ENCODE data around the gene NOSTRIN. TPM values are rescaled to one million over a fixed set of nuclear protein-coding genes. Genes with fewer than 3 reads are reported as not detected.

Gene NOSTRIN
- total and polyA plus RNA-seq, 4 donors: 4.1 to 16.7 (median 8.5) TPM

DNA sequence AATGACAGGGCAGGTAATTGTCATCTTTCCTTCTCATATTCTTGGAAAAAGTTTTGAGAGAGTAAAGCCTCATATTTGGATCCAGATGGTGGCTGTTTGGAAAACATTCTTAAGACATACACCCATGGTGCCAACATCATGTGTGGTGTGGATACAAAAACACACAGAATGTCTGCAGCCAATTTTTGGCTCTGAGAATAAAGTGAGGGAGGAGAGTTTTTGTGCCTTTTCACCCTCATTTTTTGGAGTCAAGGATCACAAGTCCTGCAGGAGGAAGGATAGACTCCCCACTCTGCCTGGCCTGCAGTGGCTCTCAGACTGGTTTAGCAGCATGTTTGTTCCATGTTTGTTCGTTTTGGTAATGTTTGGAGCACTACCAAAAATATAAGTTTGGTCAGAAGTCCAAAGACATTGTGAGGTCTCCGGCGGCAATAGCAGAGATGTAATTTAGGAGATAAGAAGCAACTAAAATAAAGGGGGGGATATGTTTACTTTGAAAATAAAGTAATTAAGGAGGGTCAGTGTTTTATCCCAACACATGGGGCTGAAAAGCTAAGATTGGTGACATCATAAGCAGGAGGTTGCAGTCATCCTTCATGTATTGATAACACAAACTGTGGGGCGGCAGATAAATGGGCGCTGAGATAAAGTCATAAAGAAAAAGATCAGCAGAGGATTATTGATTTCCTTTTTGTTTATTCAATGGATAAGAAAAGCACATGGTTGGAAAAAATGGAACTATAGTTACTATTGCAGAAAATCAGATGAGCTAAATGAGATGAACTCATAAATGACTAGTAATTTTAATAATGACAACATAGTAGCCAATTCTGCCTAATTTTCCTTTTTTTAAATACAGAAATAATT, 655 bp downstream of the NOSTRIN start:
- H3K4me3 ChIP-seq (ENCODE audit: low read depth in 1 of 3, low read length in 3 of 3): peak overlapping the region in 2 of 3 donors; percentile 27 to 29
- H3K4me1 ChIP-seq (ENCODE audit: control insufficient read depth in 4 of 4, insufficient read depth in 4 of 4, low read length in 3 of 4): no peaks in the 10 kb centered on the region
- H3K9ac ChIP-seq (ENCODE audit: low read depth in 1 of 2, low read length in 2 of 2): peak overlapping the region in 1 of 2 donors; percentile 5
- H3K9me3 ChIP-seq (ENCODE audit: control insufficient read depth in 4 of 4, low read length in 3 of 4): no peaks in the 10 kb centered on the region
- H3K36me3 ChIP-seq (ENCODE audit: control insufficient read depth in 4 of 4, insufficient read depth in 3 of 4, low read depth in 1 of 4, low read length in 3 of 4): no peaks in the 10 kb centered on the region
- TF ChIP-seq RAD21 (IDR thresholded peaks at IDR 0.05): no peak
- TF ChIP-seq, protein P1, sequence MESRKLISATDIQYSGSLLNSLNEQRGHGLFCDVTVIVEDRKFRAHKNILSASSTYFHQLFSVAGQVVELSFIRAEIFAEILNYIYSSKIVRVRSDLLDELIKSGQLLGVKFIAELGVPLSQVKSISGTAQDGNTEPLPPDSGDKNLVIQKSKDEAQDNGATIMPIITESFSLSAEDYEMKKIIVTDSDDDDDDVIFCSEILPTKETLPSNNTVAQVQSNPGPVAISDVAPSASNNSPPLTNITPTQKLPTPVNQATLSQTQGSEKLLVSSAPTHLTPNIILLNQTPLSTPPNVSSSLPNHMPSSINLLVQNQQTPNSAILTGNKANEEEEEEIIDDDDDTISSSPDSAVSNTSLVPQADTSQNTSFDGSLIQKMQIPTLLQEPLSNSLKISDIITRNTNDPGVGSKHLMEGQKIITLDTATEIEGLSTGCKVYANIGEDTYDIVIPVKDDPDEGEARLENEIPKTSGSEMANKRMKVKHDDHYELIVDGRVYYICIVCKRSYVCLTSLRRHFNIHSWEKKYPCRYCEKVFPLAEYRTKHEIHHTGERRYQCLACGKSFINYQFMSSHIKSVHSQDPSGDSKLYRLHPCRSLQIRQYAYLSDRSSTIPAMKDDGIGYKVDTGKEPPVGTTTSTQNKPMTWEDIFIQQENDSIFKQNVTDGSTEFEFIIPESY (IDR thresholded peaks at IDR 0.05): no peak
- no peak for TF ChIP-seq EGR1 (IDR thresholded peaks at IDR 0.05; ENCODE audit: low read depth in 2 of 2)
- TF ChIP-seq, protein P2, sequence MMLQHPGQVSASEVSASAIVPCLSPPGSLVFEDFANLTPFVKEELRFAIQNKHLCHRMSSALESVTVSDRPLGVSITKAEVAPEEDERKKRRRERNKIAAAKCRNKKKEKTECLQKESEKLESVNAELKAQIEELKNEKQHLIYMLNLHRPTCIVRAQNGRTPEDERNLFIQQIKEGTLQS (IDR thresholded peaks at IDR 0.05): no peak
- TF ChIP-seq FOXA1 (IDR thresholded peaks at IDR 0.05): no peak
- TF ChIP-seq SP1 (IDR thresholded peaks at IDR 0.05): no peak
- no peak for TF ChIP-seq NR2F2 (IDR thresholded peaks at IDR 0.05)
- no peak for TF ChIP-seq HNF4G (IDR thresholded peaks at IDR 0.05)
- no peak for TF ChIP-seq TAF1 (conservative IDR thresholded peaks at IDR 0.05)
- H3K27ac ChIP-seq (ENCODE audit: low read depth in 1 of 2, low read length in 2 of 2): peak overlapping the region; percentile 30 to 40
- DNase-seq (ENCODE audit: low spot score): no peak
- H3K27me3 ChIP-seq (ENCODE audit: control insufficient read depth in 4 of 4, insufficient read depth in 4 of 4, low read length in 3 of 4): no peaks in the 10 kb centered on the region
- WGBS: 55% methylated on average over 5 of the region's 5 CpGs

DNA sequence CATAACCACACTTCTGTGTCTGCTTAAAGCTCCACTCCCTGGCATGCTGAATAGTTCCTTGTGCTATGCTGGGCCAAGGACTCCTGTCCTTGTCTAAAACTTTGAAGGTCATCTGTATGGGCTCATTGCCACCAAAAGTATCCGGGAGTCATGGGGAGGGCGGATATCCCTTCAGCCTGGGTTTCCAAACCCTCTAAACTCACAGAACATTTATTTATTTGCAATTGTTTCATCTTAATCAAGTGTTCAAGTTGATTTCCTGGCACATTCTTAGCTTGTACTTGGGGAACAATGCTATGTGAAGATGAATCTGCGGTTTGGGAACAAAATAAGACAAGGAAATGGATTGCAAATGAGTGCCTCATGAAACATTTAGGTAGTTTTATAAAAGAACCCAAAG, 1.8 kb downstream of the NOSTRIN start:
- TF ChIP-seq EGR1 (IDR thresholded peaks at IDR 0.05; ENCODE audit: low read depth in 2 of 2) (no peak), RXRA (IDR thresholded peaks at IDR 0.05) (no peak), HNF4G (IDR thresholded peaks at IDR 0.05) (no peak), GABPA (IDR thresholded peaks at IDR 0.05 in 1 of 2, conservative IDR thresholded peaks at IDR 0.05 in 1 of 2) (no peak), RAD21 (IDR thresholded peaks at IDR 0.05) (peak in 1 of 2 donors; percentile 26), SP1 (IDR thresholded peaks at IDR 0.05) (peak; percentile 44), NR2F2 (IDR thresholded peaks at IDR 0.05) (peak; percentile 88), TAF1 (conservative IDR thresholded peaks at IDR 0.05) (no peak)
- no peak for DNase-seq (ENCODE audit: low spot score)
- WGBS: 81% methylated on average over 3 of the region's 3 CpGs
- Histone ChIP-seq H3K9me3 (ENCODE audit: control insufficient read depth in 4 of 4, low read length in 3 of 4) (no peaks in the 10 kb centered on the region), H3K4me3 (ENCODE audit: low read depth in 1 of 3, low read length in 3 of 3) (no peak overlapping the region), H3K27ac (ENCODE audit: low read depth in 1 of 2, low read length in 2 of 2) (no peak overlapping the region), H3K9ac (ENCODE audit: low read depth in 1 of 2, low read length in 2 of 2) (no peak overlapping the region), H3K36me3 (ENCODE audit: control insufficient read depth in 4 of 4, insufficient read depth in 3 of 4, low read depth in 1 of 4, low read length in 3 of 4) (no peaks in the 10 kb centered on the region), H3K4me1 (ENCODE audit: control insufficient read depth in 4 of 4, insufficient read depth in 4 of 4, low read length in 3 of 4) (no peaks in the 10 kb centered on the region), H3K27me3 (ENCODE audit: control insufficient read depth in 4 of 4, insufficient read depth in 4 of 4, low read length in 3 of 4) (no peaks in the 10 kb centered on the region)

DNA sequence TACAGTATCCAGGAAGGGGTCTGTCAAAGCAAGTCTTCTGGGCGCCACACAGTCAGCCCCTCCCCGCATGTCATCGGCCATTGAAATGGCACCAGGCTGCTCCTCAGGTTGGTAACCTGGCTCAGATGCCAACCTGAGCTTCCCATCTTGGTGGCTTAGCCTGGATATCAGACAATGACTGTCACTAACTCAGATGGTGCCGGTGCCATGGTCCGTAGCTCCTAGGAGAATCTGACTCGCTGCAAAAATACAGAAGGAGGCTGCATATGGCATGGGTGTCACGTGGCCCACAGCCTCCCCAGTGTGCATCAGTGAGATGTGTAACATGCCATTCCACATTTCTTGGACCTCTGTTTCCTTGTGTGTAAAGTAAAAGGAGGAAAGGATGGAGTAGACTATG, 3.2 kb downstream of the NOSTRIN start:
- H3K4me3 ChIP-seq (ENCODE audit: low read depth in 1 of 3, low read length in 3 of 3): no peak overlapping the region
- H3K27ac ChIP-seq (ENCODE audit: low read depth in 1 of 2, low read length in 2 of 2): no peak overlapping the region
- no peak for DNase-seq (ENCODE audit: low spot score)
- no peaks in the 10 kb centered on the region for H3K4me1 ChIP-seq (ENCODE audit: control insufficient read depth in 4 of 4, insufficient read depth in 4 of 4, low read length in 3 of 4)
- no peaks in the 10 kb centered on the region for H3K36me3 ChIP-seq (ENCODE audit: control insufficient read depth in 4 of 4, insufficient read depth in 3 of 4, low read depth in 1 of 4, low read length in 3 of 4)
- TF ChIP-seq, protein P3, sequence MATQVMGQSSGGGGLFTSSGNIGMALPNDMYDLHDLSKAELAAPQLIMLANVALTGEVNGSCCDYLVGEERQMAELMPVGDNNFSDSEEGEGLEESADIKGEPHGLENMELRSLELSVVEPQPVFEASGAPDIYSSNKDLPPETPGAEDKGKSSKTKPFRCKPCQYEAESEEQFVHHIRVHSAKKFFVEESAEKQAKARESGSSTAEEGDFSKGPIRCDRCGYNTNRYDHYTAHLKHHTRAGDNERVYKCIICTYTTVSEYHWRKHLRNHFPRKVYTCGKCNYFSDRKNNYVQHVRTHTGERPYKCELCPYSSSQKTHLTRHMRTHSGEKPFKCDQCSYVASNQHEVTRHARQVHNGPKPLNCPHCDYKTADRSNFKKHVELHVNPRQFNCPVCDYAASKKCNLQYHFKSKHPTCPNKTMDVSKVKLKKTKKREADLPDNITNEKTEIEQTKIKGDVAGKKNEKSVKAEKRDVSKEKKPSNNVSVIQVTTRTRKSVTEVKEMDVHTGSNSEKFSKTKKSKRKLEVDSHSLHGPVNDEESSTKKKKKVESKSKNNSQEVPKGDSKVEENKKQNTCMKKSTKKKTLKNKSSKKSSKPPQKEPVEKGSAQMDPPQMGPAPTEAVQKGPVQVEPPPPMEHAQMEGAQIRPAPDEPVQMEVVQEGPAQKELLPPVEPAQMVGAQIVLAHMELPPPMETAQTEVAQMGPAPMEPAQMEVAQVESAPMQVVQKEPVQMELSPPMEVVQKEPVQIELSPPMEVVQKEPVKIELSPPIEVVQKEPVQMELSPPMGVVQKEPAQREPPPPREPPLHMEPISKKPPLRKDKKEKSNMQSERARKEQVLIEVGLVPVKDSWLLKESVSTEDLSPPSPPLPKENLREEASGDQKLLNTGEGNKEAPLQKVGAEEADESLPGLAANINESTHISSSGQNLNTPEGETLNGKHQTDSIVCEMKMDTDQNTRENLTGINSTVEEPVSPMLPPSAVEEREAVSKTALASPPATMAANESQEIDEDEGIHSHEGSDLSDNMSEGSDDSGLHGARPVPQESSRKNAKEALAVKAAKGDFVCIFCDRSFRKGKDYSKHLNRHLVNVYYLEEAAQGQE (IDR thresholded peaks at IDR 0.05): no peak
- 88% methylated on average over 7 of the region's 7 CpGs for WGBS
- H3K27me3 ChIP-seq (ENCODE audit: control insufficient read depth in 4 of 4, insufficient read depth in 4 of 4, low read length in 3 of 4): no peaks in the 10 kb centered on the region
- H3K9ac ChIP-seq (ENCODE audit: low read depth in 1 of 2, low read length in 2 of 2): no peak overlapping the region
- no peaks in the 10 kb centered on the region for H3K9me3 ChIP-seq (ENCODE audit: control insufficient read depth in 4 of 4, low read length in 3 of 4)

Data from liver (tissue), 9 donors.